KBM-7 (cell line): Measurements from ENCODE around the gene NOSIP.
A peak's percentile ranks its signal among the peaks of the same experiment; 100 is the strongest.

Source experiments
- DNase-seq: peaks from one replicate; pipeline ENCODE4 v3.0.0-alpha.2; 2015
- in situ Hi-C: fragments of 300-500 bp; cut with MboI; formaldehyde crosslinking; loops from 2 replicates; pipeline ENCODE4 v1.14.3; 2020; ENCODE audit warnings: low sequenced_read_pairs, low pct_unique_long_range_greater_than_20kb, mixed read lengths

NOSIP gene

DNA sequence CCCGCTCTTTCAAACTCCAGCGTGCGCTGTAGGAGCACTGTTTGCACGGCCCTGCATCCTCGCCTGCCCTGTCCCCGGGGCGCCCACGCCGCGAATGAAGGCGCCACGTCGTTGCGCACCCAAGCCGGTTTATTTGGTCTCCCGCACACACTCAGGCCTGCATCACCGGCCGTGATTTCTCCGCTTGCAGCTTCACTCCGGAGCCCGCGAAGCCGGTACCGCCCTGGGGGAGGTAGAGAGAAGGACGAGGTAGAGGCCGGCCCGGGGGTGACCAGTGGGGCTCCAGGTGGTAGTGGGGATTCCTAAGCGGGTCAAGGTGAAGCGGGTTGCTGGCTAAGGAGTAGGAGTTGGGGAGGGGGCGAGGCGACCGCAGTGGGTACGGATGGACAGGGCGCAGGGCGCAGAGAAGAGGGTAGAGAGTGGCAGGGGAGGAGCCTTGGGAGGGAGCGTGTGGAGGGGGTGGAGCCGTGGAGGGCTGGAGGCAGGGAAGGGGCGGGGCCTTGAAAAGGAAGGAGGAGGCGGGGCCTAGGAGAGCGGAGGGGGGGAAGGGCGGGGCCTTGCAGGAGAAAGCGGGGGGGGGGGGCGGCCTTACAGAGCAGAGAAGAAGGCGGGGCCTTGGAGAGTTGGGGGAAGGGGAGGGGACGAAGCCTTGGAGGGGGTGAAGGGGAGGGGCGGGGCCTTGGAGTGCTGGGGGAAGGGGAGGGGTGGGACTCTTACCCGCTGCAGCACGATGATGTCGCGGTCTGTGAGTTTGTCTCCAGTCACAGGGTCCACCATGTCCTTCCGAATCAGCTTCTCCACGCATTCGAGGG lies 24.6 kb downstream of the NOSIP start:
- in situ Hi-C loops, result no loop called here
- DNase-seq, result no peak

DNA sequence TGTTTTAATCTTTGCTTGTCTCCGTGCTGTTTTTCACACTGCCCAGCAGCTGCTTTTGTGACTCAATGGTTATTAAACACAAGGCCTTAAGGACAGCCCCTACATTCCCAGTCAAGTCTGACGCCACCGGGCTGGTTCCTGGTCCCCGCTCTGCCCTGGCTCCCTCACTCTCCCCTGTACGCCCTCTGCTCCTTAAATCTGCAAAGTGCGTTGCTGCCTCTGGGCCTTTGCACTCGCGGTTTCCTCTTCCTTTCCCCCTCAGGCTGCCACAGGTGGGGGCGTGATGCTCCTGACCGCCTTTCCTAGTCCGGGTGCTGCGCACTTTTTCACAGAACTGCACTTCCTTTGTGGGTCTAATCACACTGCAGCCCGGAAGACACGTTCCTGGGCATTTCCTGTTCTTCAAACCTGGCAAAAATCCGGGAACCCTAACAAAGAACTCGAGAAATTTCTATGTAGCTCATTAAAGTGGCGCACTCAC lies 25.6 kb downstream of the NOSIP start:
- no peak for DNase-seq
- in situ Hi-C loops, result no loop called here

DNA sequence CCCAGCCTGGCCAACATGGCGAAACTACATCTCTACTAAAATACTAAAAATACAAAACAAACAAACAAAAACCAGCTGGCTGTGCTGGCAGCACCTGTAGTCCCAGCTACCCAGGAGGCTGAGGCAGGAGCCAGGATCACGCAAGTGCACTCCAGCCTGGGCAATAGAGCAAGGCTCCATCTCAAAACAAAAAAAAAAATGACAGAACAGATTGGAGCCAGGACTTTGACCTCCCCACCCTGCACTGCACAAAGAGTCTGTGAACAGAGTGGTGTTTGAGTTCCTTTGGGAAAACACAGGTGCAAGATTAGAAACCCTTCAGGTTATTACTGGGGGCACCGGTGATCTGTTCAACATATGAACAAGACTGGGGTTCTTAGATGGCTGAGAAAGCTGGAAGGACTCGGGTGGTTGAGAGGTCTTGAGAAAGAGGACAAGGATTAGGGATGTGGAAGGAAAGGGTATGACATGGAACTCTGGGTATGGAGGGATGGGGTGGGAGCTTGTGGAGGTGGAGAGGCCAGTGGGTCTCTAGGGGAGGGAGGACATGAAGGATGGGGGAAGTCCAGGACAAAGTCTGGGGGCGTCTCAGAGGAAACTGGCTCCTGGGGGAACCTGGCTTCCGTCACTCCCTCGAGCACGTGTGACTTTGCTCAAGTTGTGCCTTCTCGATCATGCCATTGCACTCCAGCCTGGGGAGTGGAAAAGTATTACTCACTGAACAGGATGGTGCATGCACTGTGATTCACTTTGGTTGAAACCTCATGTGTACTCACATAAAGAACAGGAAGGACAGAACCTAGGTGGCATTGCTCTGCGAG lies 26.7 kb downstream of the NOSIP start:
- in situ Hi-C loops, result no loop called here
- DNase-seq, result no peak

DNA sequence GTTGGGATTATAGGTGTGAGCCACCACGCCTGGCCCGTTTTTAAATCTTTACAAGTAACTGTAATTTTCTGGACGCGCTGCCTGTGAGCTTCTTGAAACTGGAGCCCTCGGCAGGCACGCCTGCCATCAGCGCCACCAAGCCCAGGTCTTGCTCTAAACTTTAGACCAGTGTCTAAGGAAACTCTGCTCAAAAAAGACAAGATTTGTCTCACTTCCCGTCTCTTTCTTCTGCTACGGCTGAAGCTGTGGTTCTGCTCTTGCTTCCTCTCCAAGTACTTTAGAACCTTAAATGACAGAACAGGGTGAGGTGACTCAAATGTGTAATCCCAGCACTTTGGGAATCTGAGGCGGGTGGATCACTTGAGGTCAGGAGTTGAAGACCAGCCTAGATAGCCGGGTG lies 27.6 kb downstream of the NOSIP start:
- in situ Hi-C loops, result no loop called here
- no peak for DNase-seq

DNA sequence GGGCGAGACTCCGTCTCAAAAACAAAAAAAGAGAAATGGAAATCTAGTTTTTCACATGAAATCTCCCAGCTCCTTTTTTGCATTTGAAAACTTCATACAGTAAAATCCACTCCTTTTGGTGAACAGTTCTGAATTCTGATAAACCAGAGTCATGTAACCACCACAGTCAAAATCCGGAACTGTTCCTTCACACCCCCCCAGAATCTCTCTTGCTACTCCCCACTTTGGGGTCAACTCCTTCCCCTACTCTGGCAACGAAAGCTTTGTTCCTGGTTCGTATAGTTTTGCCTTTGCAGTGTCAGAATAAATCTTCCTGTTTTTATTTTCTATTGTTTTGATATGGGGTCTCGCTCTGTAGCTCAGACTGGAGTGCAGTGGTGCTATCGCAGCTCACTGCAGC lies 28.8 kb downstream of the NOSIP start:
- no peak for DNase-seq
- in situ Hi-C loops, result no loop called here

DNA sequence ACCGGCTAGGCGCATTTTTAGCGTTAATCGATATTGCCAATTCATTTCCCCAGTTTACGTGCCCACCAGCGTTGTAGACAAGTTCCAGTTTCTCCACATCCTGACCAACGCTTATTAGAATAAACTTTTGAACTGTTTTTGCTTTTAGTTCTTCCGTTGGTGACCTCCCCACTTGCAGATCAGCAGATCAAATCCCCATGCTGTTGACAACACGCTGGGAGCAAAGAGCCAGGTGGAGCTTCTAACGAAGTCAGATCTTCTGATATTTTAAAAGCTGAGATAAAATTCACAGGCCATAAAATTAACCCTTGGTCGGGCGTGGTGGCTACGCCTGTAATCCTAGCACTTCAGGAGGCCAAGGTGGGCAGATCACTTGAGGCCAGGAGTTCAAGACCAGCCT lies 31.3 kb downstream of the NOSIP start:
- DNase-seq, result no peak
- in situ Hi-C loops, result no loop called here

DNA sequence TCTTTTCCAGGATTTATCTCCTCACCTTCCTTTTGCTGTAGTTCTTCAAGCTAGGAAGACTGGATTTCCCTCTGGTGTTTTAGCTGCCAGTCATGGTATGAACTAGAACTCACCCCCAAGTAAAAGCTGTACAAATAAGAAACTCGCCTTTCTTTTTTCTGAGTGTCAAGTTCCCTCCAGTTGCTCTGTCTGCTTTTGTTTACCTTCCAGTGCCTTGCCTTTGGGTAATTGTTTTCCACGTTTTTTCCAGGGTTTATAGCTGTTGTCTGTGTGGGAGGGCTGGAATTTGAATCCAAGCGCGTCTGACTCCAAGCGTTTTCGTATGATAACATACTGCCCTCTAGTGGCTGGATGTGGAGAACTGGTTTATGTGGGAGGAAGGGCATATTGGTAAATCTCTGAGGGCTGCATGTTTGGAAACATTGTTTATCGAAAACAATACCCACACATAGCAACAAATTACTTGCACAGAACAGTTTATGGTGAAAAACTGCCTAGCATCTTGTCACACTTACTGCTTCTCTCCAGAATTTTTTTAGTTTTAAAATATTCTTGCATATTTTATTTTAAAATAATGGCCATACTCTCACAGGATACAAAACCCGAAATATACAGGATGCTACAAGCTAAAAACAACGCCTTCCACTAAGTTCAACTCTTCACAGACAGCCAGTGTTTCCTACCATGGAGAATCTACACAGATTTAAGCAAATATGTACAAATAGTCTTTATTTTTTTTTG lies 33.4 kb downstream of the NOSIP start:
- peak; percentile 88 for DNase-seq
- in situ Hi-C loops, result no loop called here

DNA sequence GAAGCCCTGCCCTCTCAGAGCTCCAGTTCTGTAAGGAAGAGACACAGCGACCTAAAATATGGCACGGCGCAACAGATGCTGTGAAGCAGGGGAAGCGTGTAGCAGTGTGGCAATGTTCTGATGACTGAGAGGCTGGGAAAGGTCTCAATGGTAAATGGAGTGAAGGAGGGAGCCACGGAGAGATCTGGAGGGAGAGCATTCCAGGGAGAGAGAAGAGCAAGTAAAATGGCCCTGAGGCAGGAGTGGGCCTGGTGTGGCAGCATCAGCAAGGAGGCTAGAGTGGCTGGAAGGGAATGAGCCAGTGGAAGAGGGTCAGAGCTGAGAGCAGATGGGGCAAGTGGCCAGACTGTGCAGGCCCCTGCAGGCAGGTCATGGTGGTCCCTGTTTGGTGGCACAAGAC lies 36.2 kb downstream of the NOSIP start:
- in situ Hi-C loops, result no loop called here

DNA sequence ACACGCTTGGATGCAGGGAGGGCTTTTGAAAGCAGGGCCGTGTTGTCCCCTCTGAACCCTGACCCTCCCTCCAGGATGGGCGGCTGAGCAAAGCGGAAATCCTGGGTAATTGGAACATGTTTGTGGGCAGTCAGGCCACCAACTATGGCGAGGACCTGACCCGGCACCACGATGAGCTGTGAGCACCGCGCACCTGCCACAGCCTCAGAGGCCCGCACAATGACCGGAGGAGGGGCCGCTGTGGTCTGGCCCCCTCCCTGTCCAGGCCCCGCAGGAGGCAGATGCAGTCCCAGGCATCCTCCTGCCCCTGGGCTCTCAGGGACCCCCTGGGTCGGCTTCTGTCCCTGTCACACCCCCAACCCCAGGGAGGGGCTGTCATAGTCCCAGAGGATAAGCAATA lies 37.3 kb downstream of the NOSIP start:
- no peak for DNase-seq
- in situ Hi-C loops, result no loop called here

More for the DNA sequence above, 36.2 kb downstream of the NOSIP start:
- DNase-seq, result no peak

DNA sequence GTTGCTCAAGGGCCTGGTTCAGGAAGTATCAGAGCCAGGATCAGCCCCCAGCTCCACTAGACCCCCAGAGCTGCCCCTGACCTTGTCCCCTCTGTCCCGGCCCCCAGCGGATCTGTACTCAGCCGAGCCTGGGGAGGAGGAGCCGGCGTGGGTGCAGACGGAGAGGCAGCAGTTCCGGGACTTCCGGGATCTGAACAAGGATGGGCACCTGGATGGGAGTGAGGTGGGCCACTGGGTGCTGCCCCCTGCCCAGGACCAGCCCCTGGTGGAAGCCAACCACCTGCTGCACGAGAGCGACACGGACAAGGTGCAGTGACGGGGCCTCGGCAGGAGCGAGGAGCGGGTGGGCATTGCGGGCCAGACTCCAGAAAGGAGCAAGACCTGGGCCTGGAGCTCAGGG lies 37.9 kb downstream of the NOSIP start:
- in situ Hi-C loops, result no loop called here
- no peak for DNase-seq

DNA sequence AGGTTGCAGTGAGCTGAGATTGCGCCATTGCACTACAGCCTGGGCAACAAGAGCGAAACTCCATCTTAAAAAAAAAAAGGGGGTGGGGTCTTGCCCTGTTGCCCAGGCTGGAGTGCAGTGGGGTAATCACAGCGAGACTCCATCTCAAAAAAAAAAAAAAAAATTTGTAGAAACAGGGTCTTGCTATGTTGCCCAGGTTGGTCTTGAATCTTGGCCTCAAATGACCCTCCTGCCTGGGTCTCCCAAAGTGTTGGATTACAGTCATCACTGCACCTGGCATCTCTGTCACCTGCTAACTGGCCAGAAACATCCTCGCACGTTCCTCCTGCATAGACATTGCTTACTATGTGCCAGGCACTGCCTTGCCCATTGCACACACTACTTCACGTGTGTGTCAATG lies 38.4 kb downstream of the NOSIP start:
- no peak for DNase-seq
- in situ Hi-C loops, result no loop called here

DNA sequence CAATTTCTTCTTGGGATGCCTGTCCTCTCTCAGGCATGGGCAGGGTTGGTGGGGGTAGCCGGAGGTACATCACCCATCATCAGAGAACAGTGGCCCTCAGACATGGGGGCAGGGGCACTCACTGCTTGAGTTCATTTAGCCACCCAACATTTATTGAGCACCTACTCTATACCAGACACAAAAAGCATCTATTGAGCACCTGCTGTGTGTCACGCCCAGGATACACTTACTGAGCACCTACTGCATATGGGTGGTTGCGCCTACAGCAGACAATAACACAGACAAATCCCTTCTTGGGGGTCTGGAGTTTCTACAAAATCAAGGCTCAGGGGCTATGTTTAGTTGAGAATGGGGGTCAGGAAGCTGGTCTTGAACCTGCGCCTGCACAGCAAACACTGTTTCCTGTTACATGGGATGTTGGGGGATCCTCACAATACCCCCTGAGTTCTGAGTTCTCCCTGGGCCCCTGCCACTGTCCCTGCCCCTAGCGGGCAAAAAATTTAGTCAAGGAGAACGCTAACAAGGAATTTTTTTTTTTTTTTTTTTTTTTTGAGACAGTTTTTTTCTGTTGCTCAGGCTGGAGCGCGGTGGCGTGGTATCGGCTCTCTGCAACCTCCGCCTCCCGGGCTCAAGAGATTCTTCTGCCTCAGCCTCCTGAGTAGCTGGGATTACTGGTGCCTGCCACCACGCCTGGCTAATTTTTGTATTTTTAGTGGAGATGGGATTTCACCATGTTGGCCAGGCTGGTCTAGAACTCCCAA lies 41.0 kb downstream of the NOSIP start:
- DNase-seq, result no peak
- in situ Hi-C loops, result no loop called here

DNA sequence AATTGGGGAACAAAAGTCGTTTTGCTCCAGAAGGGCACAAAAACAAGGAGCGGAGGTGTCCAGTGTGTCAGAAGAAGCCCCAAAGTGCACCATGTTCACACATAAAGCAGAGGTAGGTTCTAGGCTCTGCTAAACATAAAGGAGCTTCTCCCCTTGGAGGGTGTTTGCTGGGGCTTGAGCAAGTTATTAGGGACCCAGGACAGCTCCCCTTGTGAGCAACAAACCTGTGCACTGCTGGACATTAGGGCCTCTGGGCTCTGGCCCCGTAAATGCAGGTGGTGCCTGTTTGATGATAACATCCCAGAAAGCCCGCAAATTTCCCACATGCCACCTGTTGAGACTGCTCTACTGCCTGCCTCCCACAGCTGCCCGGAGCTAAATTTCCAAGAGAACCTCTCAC lies 41.7 kb downstream of the NOSIP start:
- DNase-seq, result no peak
- in situ Hi-C loops, result no loop called here

DNA sequence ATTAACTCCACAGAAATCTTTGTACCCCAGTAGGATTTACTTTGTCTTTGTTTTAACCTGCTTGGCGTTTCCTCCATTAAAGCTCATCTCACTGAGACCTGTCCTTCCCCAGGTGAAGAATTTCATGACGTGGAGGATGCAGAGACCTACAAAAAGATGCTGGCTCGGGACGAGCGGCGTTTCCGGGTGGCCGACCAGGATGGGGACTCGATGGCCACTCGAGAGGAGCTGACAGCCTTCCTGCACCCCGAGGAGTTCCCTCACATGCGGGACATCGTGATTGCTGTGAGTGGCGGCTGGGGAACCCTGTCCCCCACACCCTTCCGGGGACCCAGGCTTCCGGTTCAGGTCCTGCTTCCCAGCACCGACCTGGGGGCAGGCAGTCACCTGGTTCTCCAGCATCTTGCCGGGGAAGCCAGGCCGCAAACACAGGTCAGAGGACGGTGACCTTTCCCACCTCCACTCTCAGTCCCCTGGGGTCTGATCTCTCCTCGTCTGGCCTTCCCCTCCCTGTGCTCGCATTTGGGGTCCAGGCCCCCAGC lies 43.4 kb downstream of the NOSIP start:
- no peak for DNase-seq
- in situ Hi-C loops, result no loop called here

DNA sequence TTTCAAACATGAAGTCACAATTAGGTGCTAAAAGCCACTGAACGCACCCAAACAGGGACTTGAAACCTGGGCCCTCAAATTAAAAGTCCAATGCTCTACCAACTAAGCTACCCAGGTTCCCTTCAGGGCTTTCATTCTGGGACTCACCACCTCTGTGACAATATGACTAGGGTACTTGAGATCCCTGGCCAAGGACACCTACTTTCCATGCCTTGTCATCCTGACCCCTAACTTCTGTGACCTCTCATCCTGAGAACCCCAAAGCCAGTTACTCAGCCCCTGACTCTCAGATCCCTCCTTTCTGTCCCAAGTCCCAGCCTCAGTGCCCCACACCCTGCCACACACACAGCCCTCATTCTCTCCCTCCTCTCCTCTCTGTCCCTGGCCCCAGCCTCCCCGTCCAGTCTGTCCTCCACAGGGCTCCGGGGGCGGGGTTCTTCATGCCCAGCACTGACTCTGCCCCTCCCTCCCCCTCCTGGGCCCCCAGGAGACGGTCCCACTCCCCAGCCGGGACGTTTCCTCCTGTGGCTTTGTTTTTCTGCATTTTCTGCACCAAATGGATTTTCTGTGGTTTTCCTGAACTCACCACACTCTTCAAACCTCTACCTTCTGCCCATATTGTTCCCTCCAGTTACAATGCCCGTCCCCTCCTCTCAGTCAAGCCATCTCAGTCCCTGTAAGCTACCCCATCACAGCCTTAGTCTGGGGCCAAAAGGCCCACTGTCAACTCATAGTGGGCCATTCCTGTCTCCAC lies 45.5 kb downstream of the NOSIP start:
- in situ Hi-C loops, result no loop called here
- peak; percentile 86 for DNase-seq

DNA sequence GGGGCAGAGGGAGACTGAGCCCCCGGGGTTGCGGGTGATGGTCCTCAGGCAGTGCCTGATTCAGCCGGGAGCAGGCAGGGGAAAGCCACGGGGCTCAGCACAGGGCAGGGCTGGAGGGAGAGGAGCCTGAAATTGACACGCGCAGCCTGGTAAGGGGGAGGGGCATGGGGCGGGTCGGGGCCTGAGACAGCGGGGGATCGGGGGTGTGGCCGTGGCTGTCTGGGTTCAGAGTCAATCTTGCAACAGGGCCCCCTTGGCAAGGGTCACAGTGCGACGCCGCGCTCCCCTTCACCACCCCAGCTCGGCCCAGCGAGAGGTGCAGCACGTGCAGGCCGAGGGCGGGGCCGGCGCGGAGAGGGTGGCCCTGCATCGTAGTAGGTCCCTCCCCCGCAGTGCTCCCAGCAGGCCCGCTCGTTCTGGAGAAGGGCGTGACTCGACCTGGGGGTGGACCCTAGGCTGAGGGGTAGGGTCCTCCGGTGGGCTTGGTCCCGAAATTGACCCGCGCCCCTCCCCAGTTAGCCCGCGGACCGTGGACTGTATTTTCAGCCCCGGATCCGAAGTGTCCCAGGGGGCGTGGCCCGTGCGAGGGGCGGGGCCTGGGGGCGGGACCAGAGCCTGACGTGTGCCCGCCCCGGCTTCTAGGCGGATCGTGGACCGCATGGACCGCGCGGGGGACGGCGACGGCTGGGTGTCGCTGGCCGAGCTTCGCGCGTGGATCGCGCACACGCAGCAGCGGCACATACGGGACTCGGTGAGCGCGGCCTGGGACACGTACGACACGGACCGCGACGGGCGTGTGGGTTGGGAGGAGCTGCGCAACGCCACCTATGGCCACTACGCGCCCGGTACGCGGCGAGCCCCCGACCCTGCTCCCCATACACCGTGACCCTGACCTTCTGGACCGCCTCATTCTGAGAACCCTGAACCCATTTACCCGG lies 46.5 kb downstream of the NOSIP start:
- in situ Hi-C loops, result no loop called here

DNA sequence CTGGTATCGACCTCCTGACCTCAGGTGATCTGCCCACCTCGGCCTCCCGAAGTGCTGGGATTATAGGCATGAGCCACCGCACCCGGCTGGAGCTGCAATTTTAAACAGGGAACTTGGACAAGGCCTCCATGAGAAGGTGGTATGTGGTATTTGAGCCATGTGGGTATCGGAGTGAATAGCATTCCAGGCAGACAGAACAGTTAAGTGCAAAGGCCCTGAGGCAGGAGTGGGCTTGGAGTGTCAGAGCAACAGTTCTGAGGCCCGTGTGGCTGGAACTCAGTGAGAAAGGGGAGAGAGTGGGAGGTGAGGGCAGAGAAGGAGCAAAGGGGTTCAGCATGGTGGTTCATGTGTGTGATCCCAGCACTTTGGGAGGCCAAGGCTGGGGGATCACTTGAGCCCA lies 49.6 kb downstream of the NOSIP start:
- in situ Hi-C loops, result no loop called here

More for the DNA sequence above, 46.5 kb downstream of the NOSIP start:
- DNase-seq, result peak; percentile 75

More for the DNA sequence above, 49.6 kb downstream of the NOSIP start:
- no peak for DNase-seq
